ENCODE data around the gene GALNT17.

Gene GALNT17

GRCh38 chr7:71343039-71343438 lies 211.1 kb downstream of the GALNT17 start:
- H3K9me3 ChIP-seq (ENCODE audit: control insufficient read depth in 2 of 2, low read length in 2 of 2), result peaks cover 0 to 4% of the 10 kb centered on the region in 2 donors

GRCh38 chr7:71343892-71344291 lies 211.9 kb downstream of the GALNT17 start:
- Histone ChIP-seq H3K9ac (ENCODE audit: low read depth in 1 of 2, low read length in 2 of 2) (no peak overlapping the region), H3K4me3 (ENCODE audit: low read length in 2 of 2) (no peak overlapping the region), H3K9me3 (ENCODE audit: control insufficient read depth in 2 of 2, low read length in 2 of 2) (peaks cover 0 to 4% of the 10 kb centered on the region in 2 donors), H3K4me1 (ENCODE audit: control insufficient read depth in 2 of 2, insufficient read depth in 2 of 2, low read length in 2 of 2) (no peaks in the 10 kb centered on the region), H3K36me3 (ENCODE audit: control insufficient read depth in 2 of 2, insufficient read depth in 2 of 2, low read length in 2 of 2) (no peaks in the 10 kb centered on the region), H3K27ac (ENCODE audit: low read depth in 2 of 2, low read length in 2 of 2) (no peak overlapping the region), H3K27me3 (ENCODE audit: control insufficient read depth in 2 of 2, insufficient read depth in 2 of 2, low read length in 2 of 2) (no peaks in the 10 kb centered on the region)

More at GRCh38 chr7:71343039-71343438, 211.1 kb downstream of the GALNT17 start:
- H3K27me3 ChIP-seq (ENCODE audit: control insufficient read depth in 2 of 2, insufficient read depth in 2 of 2, low read length in 2 of 2), result no peaks in the 10 kb centered on the region
- no peaks in the 10 kb centered on the region for H3K4me1 ChIP-seq (ENCODE audit: control insufficient read depth in 2 of 2, insufficient read depth in 2 of 2, low read length in 2 of 2)
- H3K4me3 ChIP-seq (ENCODE audit: low read length in 2 of 2), result no peak overlapping the region
- H3K36me3 ChIP-seq (ENCODE audit: control insufficient read depth in 2 of 2, insufficient read depth in 2 of 2, low read length in 2 of 2), result no peaks in the 10 kb centered on the region
- no peak overlapping the region for H3K27ac ChIP-seq (ENCODE audit: low read depth in 2 of 2, low read length in 2 of 2)
- no peak overlapping the region for H3K9ac ChIP-seq (ENCODE audit: low read depth in 1 of 2, low read length in 2 of 2)

GRCh38 chr7:71345117-71345884 lies 213.4 kb downstream of the GALNT17 start:
- Histone ChIP-seq H3K9me3 (ENCODE audit: control insufficient read depth in 2 of 2, low read length in 2 of 2) (no peaks in the 10 kb centered on the region), H3K27me3 (ENCODE audit: control insufficient read depth in 2 of 2, insufficient read depth in 2 of 2, low read length in 2 of 2) (no peaks in the 10 kb centered on the region), H3K9ac (ENCODE audit: low read depth in 1 of 2, low read length in 2 of 2) (no peak overlapping the region), H3K4me3 (ENCODE audit: low read length in 2 of 2) (no peak overlapping the region), H3K36me3 (ENCODE audit: control insufficient read depth in 2 of 2, insufficient read depth in 2 of 2, low read length in 2 of 2) (no peaks in the 10 kb centered on the region), H3K27ac (ENCODE audit: low read depth in 2 of 2, low read length in 2 of 2) (no peak overlapping the region), H3K4me1 (ENCODE audit: control insufficient read depth in 2 of 2, insufficient read depth in 2 of 2, low read length in 2 of 2) (no peaks in the 10 kb centered on the region)

- H3K36me3 ChIP-seq (ENCODE audit: control insufficient read depth in 2 of 2, insufficient read depth in 2 of 2, low read length in 2 of 2), result no peaks in the 10 kb centered on the region
- H3K27me3 ChIP-seq (ENCODE audit: control insufficient read depth in 2 of 2, insufficient read depth in 2 of 2, low read length in 2 of 2), result no peaks in the 10 kb centered on the region
- H3K4me1 ChIP-seq (ENCODE audit: control insufficient read depth in 2 of 2, insufficient read depth in 2 of 2, low read length in 2 of 2), result no peaks in the 10 kb centered on the region
- H3K27ac ChIP-seq (ENCODE audit: low read depth in 2 of 2, low read length in 2 of 2), result no peak overlapping the region
- no peak overlapping the region for H3K9ac ChIP-seq (ENCODE audit: low read depth in 1 of 2, low read length in 2 of 2)
- peaks cover 0 to 3% of the 10 kb centered on the region in 2 donors for H3K9me3 ChIP-seq (ENCODE audit: control insufficient read depth in 2 of 2, low read length in 2 of 2)
- H3K4me3 ChIP-seq (ENCODE audit: low read length in 2 of 2), result no peak overlapping the region
Measured at GRCh38 chr7:71348821-71349681, 217.1 kb downstream of the GALNT17 start.

GRCh38 chr7:71349682-71350481 lies 217.9 kb downstream of the GALNT17 start:
- Histone ChIP-seq H3K9ac (ENCODE audit: low read depth in 1 of 2, low read length in 2 of 2) (no peak overlapping the region), H3K9me3 (ENCODE audit: control insufficient read depth in 2 of 2, low read length in 2 of 2) (peaks cover 0 to 3% of the 10 kb centered on the region in 2 donors), H3K27me3 (ENCODE audit: control insufficient read depth in 2 of 2, insufficient read depth in 2 of 2, low read length in 2 of 2) (no peaks in the 10 kb centered on the region), H3K27ac (ENCODE audit: low read depth in 2 of 2, low read length in 2 of 2) (no peak overlapping the region), H3K36me3 (ENCODE audit: control insufficient read depth in 2 of 2, insufficient read depth in 2 of 2, low read length in 2 of 2) (no peaks in the 10 kb centered on the region), H3K4me1 (ENCODE audit: control insufficient read depth in 2 of 2, insufficient read depth in 2 of 2, low read length in 2 of 2) (no peaks in the 10 kb centered on the region), H3K4me3 (ENCODE audit: low read length in 2 of 2) (no peak overlapping the region)

- no peak overlapping the region for H3K9ac ChIP-seq (ENCODE audit: low read depth in 1 of 2, low read length in 2 of 2)
- H3K36me3 ChIP-seq (ENCODE audit: control insufficient read depth in 2 of 2, insufficient read depth in 2 of 2, low read length in 2 of 2), result no peaks in the 10 kb centered on the region
- H3K27me3 ChIP-seq (ENCODE audit: control insufficient read depth in 2 of 2, insufficient read depth in 2 of 2, low read length in 2 of 2), result no peaks in the 10 kb centered on the region
- no peaks in the 10 kb centered on the region for H3K4me1 ChIP-seq (ENCODE audit: control insufficient read depth in 2 of 2, insufficient read depth in 2 of 2, low read length in 2 of 2)
- no peak overlapping the region for H3K27ac ChIP-seq (ENCODE audit: low read depth in 2 of 2, low read length in 2 of 2)
- H3K4me3 ChIP-seq (ENCODE audit: low read length in 2 of 2), result no peak overlapping the region
- peaks cover 0 to 3% of the 10 kb centered on the region in 2 donors for H3K9me3 ChIP-seq (ENCODE audit: control insufficient read depth in 2 of 2, low read length in 2 of 2)
Measured at GRCh38 chr7:71350680-71351079, 218.7 kb downstream of the GALNT17 start.

GRCh38 chr7:71354716-71355115 lies 222.8 kb downstream of the GALNT17 start:
- peaks cover 2 to 3% of the 10 kb centered on the region in 2 donors for H3K9me3 ChIP-seq (ENCODE audit: control insufficient read depth in 2 of 2, low read length in 2 of 2)
- H3K36me3 ChIP-seq (ENCODE audit: control insufficient read depth in 2 of 2, insufficient read depth in 2 of 2, low read length in 2 of 2), result no peaks in the 10 kb centered on the region
- H3K27ac ChIP-seq (ENCODE audit: low read depth in 2 of 2, low read length in 2 of 2), result no peak overlapping the region
- H3K4me3 ChIP-seq (ENCODE audit: low read length in 2 of 2), result no peak overlapping the region
- no peak overlapping the region for H3K9ac ChIP-seq (ENCODE audit: low read depth in 1 of 2, low read length in 2 of 2)
- H3K27me3 ChIP-seq (ENCODE audit: control insufficient read depth in 2 of 2, insufficient read depth in 2 of 2, low read length in 2 of 2), result no peaks in the 10 kb centered on the region
- no peaks in the 10 kb centered on the region for H3K4me1 ChIP-seq (ENCODE audit: control insufficient read depth in 2 of 2, insufficient read depth in 2 of 2, low read length in 2 of 2)

- no peak overlapping the region for H3K27ac ChIP-seq (ENCODE audit: low read depth in 2 of 2, low read length in 2 of 2)
- H3K4me3 ChIP-seq (ENCODE audit: low read length in 2 of 2), result no peak overlapping the region
Measured at GRCh38 chr7:71361451-71362032, 229.6 kb downstream of the GALNT17 start.

GRCh38 chr7:71362240-71362639 lies 230.3 kb downstream of the GALNT17 start:
- Histone ChIP-seq H3K9ac (ENCODE audit: low read depth in 1 of 2, low read length in 2 of 2) (no peak overlapping the region), H3K27me3 (ENCODE audit: control insufficient read depth in 2 of 2, insufficient read depth in 2 of 2, low read length in 2 of 2) (no peaks in the 10 kb centered on the region), H3K4me3 (ENCODE audit: low read length in 2 of 2) (no peak overlapping the region), H3K4me1 (ENCODE audit: control insufficient read depth in 2 of 2, insufficient read depth in 2 of 2, low read length in 2 of 2) (no peaks in the 10 kb centered on the region), H3K9me3 (ENCODE audit: control insufficient read depth in 2 of 2, low read length in 2 of 2) (peaks cover 2 to 6% of the 10 kb centered on the region in 2 donors), H3K36me3 (ENCODE audit: control insufficient read depth in 2 of 2, insufficient read depth in 2 of 2, low read length in 2 of 2) (no peaks in the 10 kb centered on the region), H3K27ac (ENCODE audit: low read depth in 2 of 2, low read length in 2 of 2) (no peak overlapping the region)

More at GRCh38 chr7:71361451-71362032, 229.6 kb downstream of the GALNT17 start:
- Histone ChIP-seq H3K9me3 (ENCODE audit: control insufficient read depth in 2 of 2, low read length in 2 of 2) (peaks cover 2 to 6% of the 10 kb centered on the region in 2 donors), H3K27me3 (ENCODE audit: control insufficient read depth in 2 of 2, insufficient read depth in 2 of 2, low read length in 2 of 2) (no peaks in the 10 kb centered on the region), H3K36me3 (ENCODE audit: control insufficient read depth in 2 of 2, insufficient read depth in 2 of 2, low read length in 2 of 2) (no peaks in the 10 kb centered on the region), H3K4me1 (ENCODE audit: control insufficient read depth in 2 of 2, insufficient read depth in 2 of 2, low read length in 2 of 2) (no peaks in the 10 kb centered on the region), H3K9ac (ENCODE audit: low read depth in 1 of 2, low read length in 2 of 2) (no peak overlapping the region)
